Neuron (in vitro differentiated cells): ENCODE results near the gene GCC2.

Experiments
- H2AFZ ChIP-seq: one replicate; pipeline ENCODE4 v1.6.1; 2013; ENCODE audit warnings: low read depth, mild to moderate bottlenecking, inconsistent platforms, low read length, moderate library complexity
- H3K27me3 ChIP-seq: one replicate; pipeline ENCODE4 v1.6.1; 2013; ENCODE audit warnings: low read length; ENCODE audit not compliant: insufficient read depth
- H3K36me3 ChIP-seq: one replicate; pipeline ENCODE4 v1.6.1; 2013; ENCODE audit warnings: low read length; ENCODE audit not compliant: insufficient read depth
- H3K4me1 ChIP-seq: one replicate; pipeline ENCODE4 v1.6.1; 2013; ENCODE audit warnings: low read length; ENCODE audit not compliant: insufficient read depth
- H3K4me3 ChIP-seq: 2 replicates; pipeline ENCODE4 v1.5.1; 2013; ENCODE audit warnings: mild to moderate bottlenecking, low read length, moderate library complexity
- H3K9me3 ChIP-seq: one replicate; pipeline ENCODE4 v1.6.1; 2013; ENCODE audit warnings: low read length

GCC2 gene

DNA sequence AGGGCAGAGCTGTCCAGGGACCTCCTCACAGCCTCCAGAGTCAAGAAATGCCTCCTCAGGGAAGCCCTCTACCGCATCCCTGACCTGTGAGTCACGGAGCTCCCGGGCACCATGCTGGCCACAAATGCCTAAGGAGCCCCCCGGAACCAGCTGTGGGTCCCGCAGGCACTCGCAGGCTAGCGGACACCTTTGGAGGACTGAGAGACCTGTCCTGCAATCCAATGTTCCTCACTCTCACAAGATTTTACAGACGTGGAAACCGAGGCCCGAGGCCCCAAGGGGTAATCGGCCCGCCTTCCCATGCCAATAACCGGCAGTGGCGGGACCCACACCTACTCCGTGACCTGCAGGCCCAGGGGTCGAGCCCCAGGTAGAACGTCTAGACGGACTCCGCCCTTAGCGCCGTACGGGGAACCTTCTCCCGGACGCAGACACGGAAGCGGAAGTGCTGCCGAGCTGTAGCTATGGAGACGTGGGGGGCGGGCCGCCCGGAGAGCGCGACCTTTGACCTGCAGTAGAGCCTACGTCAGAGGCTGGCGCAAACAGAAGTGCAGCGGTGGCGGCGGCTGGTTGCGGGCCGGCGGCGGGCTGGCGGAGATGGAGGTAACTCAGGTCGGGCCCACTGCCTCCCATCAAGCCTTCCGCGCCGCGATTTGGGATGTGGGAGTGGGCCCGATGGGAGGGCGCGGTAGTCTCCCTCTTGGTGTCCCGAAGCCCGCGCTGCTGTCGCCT, at the start of gene GCC2:
GCC2 (plus strand) TSS at position 529 of the 732 bp plus-strand sequence; CDS start at position 598, 69 bp downstream.
- Histone ChIP-seq H3K4me1 (peaks cover 13% of the 10 kb centered on the region), H3K36me3 (peaks cover 23% of the 10 kb centered on the region), H3K4me3 (peak within 1 kb of the TSS; percentile 68), H3K9me3 (no peaks in the 10 kb centered on the region), H3K27me3 (no peaks in the 10 kb centered on the region), H2AFZ (peak within 1 kb of the TSS; percentile 86)

DNA sequence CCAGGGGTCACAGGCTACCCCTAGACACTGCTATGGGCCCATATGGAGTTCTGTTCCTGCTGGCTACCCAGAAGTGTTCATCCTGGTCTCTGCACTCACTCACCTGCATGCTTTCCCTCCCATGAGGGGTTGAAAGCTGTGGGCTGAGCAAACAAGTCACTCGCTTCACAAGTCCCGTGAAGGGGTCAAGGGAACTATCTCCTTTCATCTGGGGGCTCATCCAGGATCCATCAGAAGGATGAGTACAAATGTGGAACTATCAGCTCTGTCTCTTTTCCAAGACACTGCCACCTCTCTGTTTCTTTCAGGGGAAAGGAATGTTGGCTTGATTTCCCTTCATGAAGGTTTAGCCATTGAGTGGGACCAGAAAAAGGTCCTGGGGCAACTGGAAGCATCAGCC, 49.5 kb upstream of the GCC2 start:
- H2AFZ ChIP-seq: no peak overlapping the region
- H3K4me1 ChIP-seq: peaks cover 12% of the 10 kb centered on the region
- H3K9me3 ChIP-seq: peaks cover 22% of the 10 kb centered on the region
- H3K4me3 ChIP-seq: no peak overlapping the region
- H3K27me3 ChIP-seq: peaks cover 14% of the 10 kb centered on the region
- no peaks in the 10 kb centered on the region for H3K36me3 ChIP-seq

- H3K27me3 ChIP-seq: peaks cover 14% of the 10 kb centered on the region
- no peak overlapping the region for H2AFZ ChIP-seq
- no peaks in the 10 kb centered on the region for H3K36me3 ChIP-seq
- peaks cover 14% of the 10 kb centered on the region for H3K4me1 ChIP-seq
- no peak overlapping the region for H3K4me3 ChIP-seq
- H3K9me3 ChIP-seq: peaks cover 34% of the 10 kb centered on the region
Measured at GRCh38 chr2:108401800-108402199, 47.2 kb upstream of the GCC2 start.

GRCh38 chr2:108403494-108403893, 45.5 kb upstream of the GCC2 start:
- H3K4me3 ChIP-seq: no peak overlapping the region
- peaks cover 14% of the 10 kb centered on the region for H3K27me3 ChIP-seq
- peaks cover 34% of the 10 kb centered on the region for H3K9me3 ChIP-seq
- peaks cover 14% of the 10 kb centered on the region for H3K4me1 ChIP-seq
- no peak overlapping the region for H2AFZ ChIP-seq
- no peaks in the 10 kb centered on the region for H3K36me3 ChIP-seq

DNA sequence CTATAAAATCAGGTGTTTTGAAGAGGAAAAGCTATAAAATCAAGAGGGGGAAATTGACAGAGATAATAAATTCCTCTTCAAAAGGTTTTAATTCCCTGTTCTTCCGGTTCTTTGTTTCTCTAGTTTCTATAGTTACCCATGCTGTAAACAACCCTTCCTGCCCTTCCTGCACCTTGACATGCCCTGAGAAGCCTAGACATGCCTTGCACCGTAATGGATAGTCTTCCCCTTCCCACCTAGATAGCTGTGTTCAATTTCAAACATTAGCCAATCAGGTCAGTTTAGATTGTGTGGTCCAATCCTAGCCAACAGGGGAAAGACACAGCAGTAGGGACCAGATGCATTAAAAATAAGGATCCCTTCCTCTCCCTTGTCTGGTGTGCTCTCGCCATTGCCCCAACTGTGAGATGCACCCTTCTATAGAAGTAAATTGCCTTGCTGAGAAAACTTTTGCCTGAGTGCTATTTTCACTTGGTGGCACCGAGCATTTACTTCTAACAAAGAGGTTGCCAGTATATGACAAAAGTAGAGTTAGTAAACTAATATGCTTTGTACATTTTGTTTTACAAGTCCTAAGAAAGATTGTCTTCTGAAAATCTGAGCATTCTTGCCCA, 44.1 kb upstream of the GCC2 start:
- H3K36me3 ChIP-seq: no peaks in the 10 kb centered on the region
- H3K9me3 ChIP-seq: peaks cover 23% of the 10 kb centered on the region
- peaks cover 14% of the 10 kb centered on the region for H3K27me3 ChIP-seq
- H2AFZ ChIP-seq: no peak overlapping the region
- peaks cover 14% of the 10 kb centered on the region for H3K4me1 ChIP-seq
- no peak overlapping the region for H3K4me3 ChIP-seq

- peaks cover 12% of the 10 kb centered on the region for H3K9me3 ChIP-seq
- H2AFZ ChIP-seq: no peak overlapping the region
- H3K36me3 ChIP-seq: no peaks in the 10 kb centered on the region
- H3K4me3 ChIP-seq: no peak overlapping the region
- H3K27me3 ChIP-seq: no peaks in the 10 kb centered on the region
- peaks cover 14% of the 10 kb centered on the region for H3K4me1 ChIP-seq
Measured at GRCh38 chr2:108407864-108408729, 40.9 kb upstream of the GCC2 start.

DNA sequence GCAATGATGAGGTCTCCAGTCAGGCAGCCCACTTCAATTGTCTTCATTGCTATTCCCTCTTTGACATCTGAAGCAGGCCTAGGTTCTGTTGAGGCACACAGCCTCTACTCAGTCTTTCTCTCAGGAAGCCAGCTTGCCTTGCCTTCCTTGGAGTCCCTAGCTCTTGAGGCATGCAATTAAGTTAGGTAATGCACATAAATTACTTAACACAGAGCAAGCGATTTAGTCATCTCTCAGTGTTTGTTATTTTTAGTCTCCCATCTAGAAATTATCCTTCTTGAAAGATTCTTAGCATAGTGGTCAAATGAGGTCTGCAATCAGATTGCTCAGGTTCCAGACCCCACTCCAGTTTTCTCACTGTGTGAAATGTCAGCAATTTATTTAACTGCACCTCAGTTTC, 39.2 kb upstream of the GCC2 start:
- no peak overlapping the region for H2AFZ ChIP-seq
- H3K36me3 ChIP-seq: no peaks in the 10 kb centered on the region
- H3K9me3 ChIP-seq: peaks cover 11% of the 10 kb centered on the region
- no peaks in the 10 kb centered on the region for H3K4me1 ChIP-seq
- H3K27me3 ChIP-seq: no peaks in the 10 kb centered on the region
- no peak overlapping the region for H3K4me3 ChIP-seq

DNA sequence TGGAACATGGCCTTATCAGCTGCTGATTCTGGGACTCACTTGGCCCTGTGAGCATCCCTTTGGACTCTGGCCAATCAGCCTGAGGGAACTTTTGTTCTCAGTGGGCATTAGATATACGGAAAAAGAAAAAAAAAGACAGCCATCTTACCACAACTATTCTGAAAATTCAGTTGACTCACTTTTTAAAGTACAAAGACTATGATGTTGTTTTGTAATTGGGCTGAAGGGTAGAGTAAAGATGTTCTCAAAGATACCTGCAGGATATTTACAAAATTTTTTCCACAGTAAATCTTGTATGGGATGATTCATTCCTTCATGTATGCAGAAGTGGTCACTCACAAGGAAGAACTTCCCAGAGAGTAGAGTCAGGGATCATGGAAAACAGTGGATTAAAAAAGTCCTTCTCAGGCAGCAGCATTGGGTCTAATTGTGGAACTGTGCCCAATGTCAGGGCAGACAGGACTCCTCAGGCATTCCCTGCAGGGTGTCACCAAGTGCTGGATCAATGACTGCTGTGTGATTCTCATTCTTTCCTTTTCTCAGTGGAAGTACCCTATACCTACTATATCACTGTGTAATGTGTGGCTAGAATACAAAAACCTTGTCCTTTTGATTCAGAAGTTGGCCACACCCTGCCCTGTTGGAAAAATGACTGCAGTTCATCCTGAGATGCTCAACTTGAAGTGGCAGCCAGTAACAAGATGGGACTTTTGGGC, 35.9 kb upstream of the GCC2 start:
- no peaks in the 10 kb centered on the region for H3K4me1 ChIP-seq

DNA sequence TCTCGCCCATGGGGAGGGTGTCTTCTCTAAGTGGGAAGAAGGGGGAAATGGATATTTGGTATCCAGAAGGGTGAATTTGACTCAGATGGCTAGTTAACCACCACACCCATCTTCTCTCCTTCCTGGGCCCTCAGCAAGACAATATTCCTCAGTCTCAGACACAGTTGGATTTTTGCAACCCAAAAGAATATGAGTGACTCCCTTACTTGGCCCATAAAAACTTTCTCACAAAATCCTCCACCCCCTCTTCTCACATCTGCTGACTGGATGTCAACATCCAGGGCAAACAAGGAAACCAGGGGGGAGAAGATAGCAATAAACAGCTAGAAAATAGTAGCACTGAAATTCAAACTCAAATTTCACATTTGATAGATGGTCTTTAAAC, 35.3 kb upstream of the GCC2 start:
- Histone ChIP-seq H3K4me3 (no peak overlapping the region), H3K36me3 (no peaks in the 10 kb centered on the region), H3K27me3 (no peaks in the 10 kb centered on the region), H3K9me3 (no peaks in the 10 kb centered on the region), H3K4me1 (no peaks in the 10 kb centered on the region), H2AFZ (no peak overlapping the region)

More for the DNA sequence above, 35.9 kb upstream of the GCC2 start:
- H3K36me3 ChIP-seq: no peaks in the 10 kb centered on the region
- no peak overlapping the region for H3K4me3 ChIP-seq
- no peaks in the 10 kb centered on the region for H3K9me3 ChIP-seq
- H3K27me3 ChIP-seq: no peaks in the 10 kb centered on the region
- H2AFZ ChIP-seq: no peak overlapping the region

- Histone ChIP-seq H2AFZ (no peak overlapping the region), H3K4me3 (no peak overlapping the region), H3K9me3 (no peaks in the 10 kb centered on the region), H3K4me1 (no peaks in the 10 kb centered on the region), H3K36me3 (no peaks in the 10 kb centered on the region), H3K27me3 (no peaks in the 10 kb centered on the region)
Measured at GRCh38 chr2:108414256-108414876, 34.6 kb upstream of the GCC2 start.

GRCh38 chr2:108414945-108415344, 34.1 kb upstream of the GCC2 start:
- no peak overlapping the region for H2AFZ ChIP-seq
- no peak overlapping the region for H3K4me3 ChIP-seq
- H3K4me1 ChIP-seq: no peaks in the 10 kb centered on the region
- H3K9me3 ChIP-seq: no peaks in the 10 kb centered on the region
- H3K36me3 ChIP-seq: no peaks in the 10 kb centered on the region
- no peaks in the 10 kb centered on the region for H3K27me3 ChIP-seq

GRCh38 chr2:108417254-108417653, 31.8 kb upstream of the GCC2 start:
- H2AFZ ChIP-seq: no peak overlapping the region
- no peaks in the 10 kb centered on the region for H3K4me1 ChIP-seq
- no peak overlapping the region for H3K4me3 ChIP-seq
- no peaks in the 10 kb centered on the region for H3K27me3 ChIP-seq
- no peaks in the 10 kb centered on the region for H3K9me3 ChIP-seq
- H3K36me3 ChIP-seq: no peaks in the 10 kb centered on the region
